ENCODE results near the gene TBCB.

The TBCB gene

DNA sequence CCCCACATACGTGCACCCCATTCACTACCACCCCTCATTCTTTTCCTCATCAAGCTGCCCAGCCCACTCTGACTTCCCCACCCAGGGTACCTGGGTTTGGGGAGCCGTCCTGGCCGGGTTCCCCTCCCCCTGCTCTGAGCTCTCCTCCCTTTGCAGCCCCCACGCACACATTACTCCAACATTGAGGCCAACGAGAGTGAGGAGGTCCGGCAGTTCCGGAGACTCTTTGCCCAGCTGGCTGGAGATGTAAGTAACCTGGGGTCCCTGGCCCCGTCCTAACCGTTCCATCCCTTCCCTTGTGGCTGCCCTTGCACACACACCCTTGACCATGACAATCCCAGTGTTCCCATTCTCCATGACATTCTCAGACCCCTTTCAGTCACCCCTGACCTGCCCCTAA, 27.2 kb downstream of the TBCB start:
- Histone ChIP-seq H3K4me3 (no peak overlapping the region), H3K4me2 (no peak overlapping the region), H3K36me3 (peaks cover 53% of the 10 kb centered on the region), H4K20me1 (peaks cover 23% of the 10 kb centered on the region), H3K27me3 (no peaks in the 10 kb centered on the region), H3K9me3 (no peaks in the 10 kb centered on the region), H3K9ac (no peak overlapping the region), H3K27ac (no peak overlapping the region), H3K4me1 (peaks cover 17% of the 10 kb centered on the region)
- TF ChIP-seq Cebpa-rat (IDR thresholded peaks at IDR 0.05), result no peak

DNA sequence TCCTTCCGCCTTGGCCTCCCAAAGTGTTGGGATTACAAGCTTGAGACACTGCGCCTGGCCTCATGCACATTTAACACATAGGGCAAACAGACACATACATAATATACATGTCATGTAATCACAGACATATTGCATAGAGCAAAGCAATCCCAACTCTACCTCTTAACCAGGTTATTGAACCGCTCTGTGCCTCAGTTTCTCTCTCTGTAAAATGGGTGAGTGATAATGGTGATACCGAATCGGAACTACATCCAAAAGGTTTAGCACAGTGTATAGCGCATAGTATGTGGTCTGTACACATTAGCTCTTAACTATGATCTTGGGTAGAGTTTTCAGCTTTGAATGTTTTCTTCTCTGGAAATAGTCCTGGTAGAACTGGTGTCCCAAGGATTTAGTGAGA, 29.4 kb downstream of the TBCB start:
- Histone ChIP-seq H3K4me1 (peaks cover 8% of the 10 kb centered on the region), H3K4me3 (no peak overlapping the region), H3K36me3 (peaks cover 75% of the 10 kb centered on the region), H3K9me3 (no peaks in the 10 kb centered on the region), H3K27me3 (no peaks in the 10 kb centered on the region), H4K20me1 (peaks cover 28% of the 10 kb centered on the region), H3K4me2 (no peak overlapping the region), H3K27ac (no peak overlapping the region), H3K9ac (no peak overlapping the region)
- TF ChIP-seq Cebpa-rat (IDR thresholded peaks at IDR 0.05), result no peak

DNA sequence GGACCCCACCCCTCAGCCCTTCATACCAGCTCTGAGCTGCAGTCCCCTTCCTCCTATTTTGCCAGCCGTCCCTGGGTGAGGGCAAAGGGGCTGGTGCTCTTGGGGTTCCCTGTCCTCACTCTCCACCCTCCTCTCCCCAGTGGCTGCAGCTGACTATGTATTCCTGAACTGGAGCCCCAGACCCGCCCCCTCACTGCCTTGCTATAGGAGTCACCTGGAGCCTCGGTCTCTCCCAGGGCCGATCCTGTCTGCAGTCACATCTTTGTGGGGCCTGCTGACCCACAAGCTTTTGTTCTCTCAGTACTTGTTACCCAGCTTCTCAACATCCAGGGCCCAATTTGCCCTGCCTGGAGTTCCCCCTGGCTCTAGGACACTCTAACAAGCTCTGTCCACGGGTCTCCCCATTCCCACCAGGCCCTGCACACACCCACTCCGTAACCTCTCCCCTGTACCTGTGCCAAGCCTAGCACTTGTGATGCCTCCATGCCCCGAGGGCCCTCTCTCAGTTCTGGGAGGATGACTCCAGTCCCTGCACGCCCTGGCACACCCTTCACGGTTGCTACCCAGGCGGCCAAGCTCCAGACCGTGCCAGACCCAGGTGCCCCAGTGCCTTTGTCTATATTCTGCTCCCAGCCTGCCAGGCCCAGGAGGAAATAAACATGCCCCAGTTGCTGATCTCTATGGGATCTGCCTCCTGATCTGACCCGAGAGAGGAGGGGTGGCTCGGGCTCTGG, 34.6 kb downstream of the TBCB start:
- Histone ChIP-seq H3K27ac (no peak overlapping the region), H3K9me3 (no peaks in the 10 kb centered on the region), H3K9ac (no peak overlapping the region), H3K4me3 (no peak overlapping the region), H3K4me2 (no peak overlapping the region), H3K36me3 (peaks cover 88% of the 10 kb centered on the region), H3K4me1 (no peaks in the 10 kb centered on the region), H3K27me3 (no peaks in the 10 kb centered on the region), H4K20me1 (peaks cover 13% of the 10 kb centered on the region; the same call in 1 of the 2 replicates)
- no peak for TF ChIP-seq Cebpa-rat (IDR thresholded peaks at IDR 0.05)

DNA sequence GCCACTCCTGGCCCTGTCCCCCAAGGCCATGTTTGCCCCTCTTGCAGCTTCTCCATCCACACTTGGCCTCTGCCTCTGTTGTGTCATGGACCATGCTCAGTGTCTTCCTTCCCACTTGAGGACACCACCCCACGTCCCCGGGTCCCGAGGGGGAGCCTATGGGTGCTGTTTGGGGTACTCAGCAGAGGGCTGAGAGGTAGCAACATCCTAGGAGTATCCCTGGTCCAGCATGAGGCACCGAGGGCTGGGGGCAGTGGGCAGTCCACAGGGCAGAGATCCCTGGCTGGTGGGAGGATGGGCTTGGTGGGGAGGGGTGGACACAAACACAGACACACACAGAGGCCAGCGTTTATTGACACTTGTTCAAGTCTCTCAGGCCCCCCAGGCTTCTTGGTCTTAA, 35.3 kb downstream of the TBCB start:
- H3K36me3 ChIP-seq, result peaks cover 80% of the 10 kb centered on the region
- H3K4me1 ChIP-seq, result no peaks in the 10 kb centered on the region
- H3K4me3 ChIP-seq, result no peak overlapping the region
- H4K20me1 ChIP-seq, result peaks cover 13% of the 10 kb centered on the region; the same call in 1 of the 2 replicates
- no peaks in the 10 kb centered on the region for H3K27me3 ChIP-seq
- no peak for TF ChIP-seq Cebpa-rat (IDR thresholded peaks at IDR 0.05)
- no peaks in the 10 kb centered on the region for H3K9me3 ChIP-seq
- no peak overlapping the region for H3K27ac ChIP-seq
- H3K4me2 ChIP-seq, result no peak overlapping the region
- no peak overlapping the region for H3K9ac ChIP-seq

DNA sequence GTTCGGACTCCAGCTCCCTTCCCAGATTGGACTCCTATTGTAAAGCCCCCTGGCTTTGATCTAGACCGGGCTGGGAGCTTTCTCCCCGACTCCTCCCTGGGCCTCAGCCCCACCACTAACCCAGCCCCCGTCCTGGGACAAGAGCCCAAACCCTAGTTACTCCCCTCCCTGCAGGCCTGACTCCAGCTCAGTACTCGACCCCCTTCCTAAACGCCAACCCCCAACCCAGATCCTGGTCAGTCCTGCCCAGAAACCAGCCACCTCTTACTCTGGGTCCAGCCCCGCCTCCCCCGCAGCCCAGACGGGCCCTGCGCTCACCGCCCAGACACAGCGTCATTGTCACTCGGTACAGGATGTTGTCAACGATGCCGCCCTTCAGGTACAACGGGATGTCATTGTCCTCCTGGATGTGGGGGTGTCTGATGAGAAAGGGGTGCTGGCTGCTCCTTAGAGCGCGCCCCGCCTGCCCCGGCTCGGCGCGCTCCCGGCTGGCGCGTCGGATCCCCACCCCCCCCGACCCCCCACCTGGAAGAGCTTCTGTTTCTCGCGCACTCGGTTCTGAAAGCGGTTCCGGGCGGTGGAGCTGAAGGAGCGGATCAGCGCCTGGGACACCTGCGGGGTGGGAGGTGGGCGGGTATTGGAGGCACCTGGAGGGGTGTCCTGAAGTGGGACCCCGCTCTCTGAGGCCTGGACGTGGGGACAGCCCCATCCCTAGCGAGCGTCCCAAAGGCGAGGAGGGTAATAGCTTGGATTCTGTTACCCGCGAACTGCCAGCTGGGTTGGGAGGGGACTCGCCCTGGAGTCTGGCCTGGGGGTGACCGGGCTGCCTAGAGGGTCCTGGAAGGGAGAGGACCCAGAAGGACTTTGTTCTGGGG, 36.1 kb downstream of the TBCB start:
- Histone ChIP-seq H3K4me2 (no peak overlapping the region), H3K27me3 (no peaks in the 10 kb centered on the region), H3K36me3 (peaks cover 72% of the 10 kb centered on the region), H3K9ac (no peak overlapping the region), H3K4me1 (no peaks in the 10 kb centered on the region), H4K20me1 (peaks cover 13% of the 10 kb centered on the region; the same call in 1 of the 2 replicates), H3K4me3 (no peak overlapping the region), H3K9me3 (no peaks in the 10 kb centered on the region), H3K27ac (no peak overlapping the region)
- no peak for TF ChIP-seq Cebpa-rat (IDR thresholded peaks at IDR 0.05)

DNA sequence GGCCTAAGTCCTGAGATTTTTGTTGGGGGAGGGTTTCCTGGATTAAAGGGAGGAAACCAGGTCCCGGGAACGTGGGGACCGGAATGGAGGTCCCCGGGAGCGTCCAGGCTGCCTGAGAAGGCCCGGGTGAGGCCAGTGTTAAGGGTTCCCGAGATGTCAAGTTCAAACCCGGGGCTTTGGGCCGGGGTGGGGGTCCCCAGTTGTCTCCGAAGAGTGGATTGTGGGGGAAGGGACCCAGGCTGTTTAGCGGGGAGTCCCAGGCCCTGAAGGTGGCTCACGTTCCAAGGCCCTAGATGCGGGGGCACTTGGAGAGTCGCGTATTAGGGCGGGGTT, 36.7 kb downstream of the TBCB start:
- no peaks in the 10 kb centered on the region for H3K9me3 ChIP-seq
- H3K4me1 ChIP-seq, result no peaks in the 10 kb centered on the region
- no peak overlapping the region for H3K4me3 ChIP-seq
- no peak overlapping the region for H3K27ac ChIP-seq
- H4K20me1 ChIP-seq, result peaks cover 13% of the 10 kb centered on the region; the same call in 1 of the 2 replicates
- no peak for TF ChIP-seq Cebpa-rat (IDR thresholded peaks at IDR 0.05)
- peaks cover 66% of the 10 kb centered on the region for H3K36me3 ChIP-seq
- no peak overlapping the region for H3K9ac ChIP-seq
- no peak overlapping the region for H3K4me2 ChIP-seq
- H3K27me3 ChIP-seq, result no peaks in the 10 kb centered on the region

DNA sequence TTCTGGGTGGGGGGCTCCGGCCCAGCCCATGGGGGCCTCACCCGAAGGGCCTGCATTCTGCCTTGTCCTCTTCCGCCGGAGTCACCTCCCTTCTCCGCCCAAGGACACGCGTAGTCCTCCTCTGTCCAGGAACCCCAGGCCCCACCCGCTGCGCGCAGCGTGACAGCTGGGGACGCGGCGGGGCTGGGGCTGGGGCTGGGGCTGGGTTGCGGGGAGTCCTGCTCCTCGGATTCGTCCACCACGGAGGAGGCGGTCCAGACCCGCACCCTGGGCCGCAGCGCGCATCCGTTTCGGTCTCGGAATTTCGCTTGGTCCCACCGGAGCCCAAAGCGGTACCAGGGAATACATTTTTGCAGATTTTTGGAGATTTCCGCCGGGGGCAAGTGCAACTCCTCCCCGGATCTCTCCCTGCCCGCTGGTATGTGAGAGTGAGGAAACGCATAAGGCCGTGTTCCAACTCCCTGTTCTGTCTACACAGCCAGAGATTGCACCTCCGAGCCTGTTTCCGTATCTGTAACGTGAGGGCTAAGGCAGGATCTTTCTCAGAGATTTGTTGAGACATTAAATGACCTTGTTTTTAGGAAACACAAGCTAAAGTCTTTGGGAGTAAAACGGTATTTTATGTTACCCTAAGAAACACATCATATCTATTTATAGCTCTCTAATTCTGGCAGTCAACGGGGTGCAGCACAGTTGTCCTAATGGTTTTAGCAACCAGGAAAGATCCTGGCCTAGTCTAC, 37.3 kb downstream of the TBCB start, which contains the start of gene COX7A1:
TSS of gene COX7A1 (minus strand) at position 96 of the 740 bp plus-strand sequence. CDS start at position 56, 40 bp downstream.
- H4K20me1 ChIP-seq, result peaks cover 13% of the 10 kb centered on the region; the same call in 1 of the 2 replicates
- no peaks in the 10 kb centered on the region for H3K9me3 ChIP-seq
- H3K4me3 ChIP-seq, result no peak within 1 kb of the TSS
- no peaks in the 10 kb centered on the region for H3K4me1 ChIP-seq
- no peak for TF ChIP-seq Cebpa-rat (IDR thresholded peaks at IDR 0.05)
- H3K4me2 ChIP-seq, result no peak within 1 kb of the TSS
- H3K9ac ChIP-seq, result no peak within 1 kb of the TSS
- H3K27me3 ChIP-seq, result no peaks in the 10 kb centered on the region
- no peak within 1 kb of the TSS for H3K27ac ChIP-seq
- peaks cover 61% of the 10 kb centered on the region for H3K36me3 ChIP-seq

DNA sequence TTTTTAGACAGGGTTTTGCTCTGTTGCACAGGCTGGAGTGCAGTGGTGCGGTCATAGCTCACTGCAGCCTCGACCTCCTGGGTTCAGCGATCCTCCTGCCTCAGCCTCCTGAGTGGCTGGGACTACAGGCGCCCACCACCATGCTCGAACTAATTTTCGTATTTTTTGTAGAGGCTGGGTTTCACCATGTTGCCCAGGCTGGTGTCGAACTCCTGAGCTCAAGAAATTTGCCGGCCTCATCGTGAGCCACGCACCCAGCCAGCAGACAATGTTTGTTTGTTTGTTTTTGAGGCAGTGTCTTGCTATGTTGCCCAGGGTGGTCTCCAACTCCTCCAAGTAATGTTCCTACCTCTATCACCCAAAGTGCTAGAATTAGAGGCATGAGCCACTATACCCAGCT, 37.9 kb downstream of the TBCB start:
- H4K20me1 ChIP-seq, result peaks cover 13% of the 10 kb centered on the region; the same call in 1 of the 2 replicates
- no peaks in the 10 kb centered on the region for H3K4me1 ChIP-seq
- H3K27ac ChIP-seq, result no peak overlapping the region
- H3K9ac ChIP-seq, result no peak overlapping the region
- H3K27me3 ChIP-seq, result no peaks in the 10 kb centered on the region
- peaks cover 55% of the 10 kb centered on the region for H3K36me3 ChIP-seq
- H3K4me3 ChIP-seq, result no peak overlapping the region
- H3K4me2 ChIP-seq, result no peak overlapping the region
- no peaks in the 10 kb centered on the region for H3K9me3 ChIP-seq
- TF ChIP-seq Cebpa-rat (IDR thresholded peaks at IDR 0.05), result no peak

DNA sequence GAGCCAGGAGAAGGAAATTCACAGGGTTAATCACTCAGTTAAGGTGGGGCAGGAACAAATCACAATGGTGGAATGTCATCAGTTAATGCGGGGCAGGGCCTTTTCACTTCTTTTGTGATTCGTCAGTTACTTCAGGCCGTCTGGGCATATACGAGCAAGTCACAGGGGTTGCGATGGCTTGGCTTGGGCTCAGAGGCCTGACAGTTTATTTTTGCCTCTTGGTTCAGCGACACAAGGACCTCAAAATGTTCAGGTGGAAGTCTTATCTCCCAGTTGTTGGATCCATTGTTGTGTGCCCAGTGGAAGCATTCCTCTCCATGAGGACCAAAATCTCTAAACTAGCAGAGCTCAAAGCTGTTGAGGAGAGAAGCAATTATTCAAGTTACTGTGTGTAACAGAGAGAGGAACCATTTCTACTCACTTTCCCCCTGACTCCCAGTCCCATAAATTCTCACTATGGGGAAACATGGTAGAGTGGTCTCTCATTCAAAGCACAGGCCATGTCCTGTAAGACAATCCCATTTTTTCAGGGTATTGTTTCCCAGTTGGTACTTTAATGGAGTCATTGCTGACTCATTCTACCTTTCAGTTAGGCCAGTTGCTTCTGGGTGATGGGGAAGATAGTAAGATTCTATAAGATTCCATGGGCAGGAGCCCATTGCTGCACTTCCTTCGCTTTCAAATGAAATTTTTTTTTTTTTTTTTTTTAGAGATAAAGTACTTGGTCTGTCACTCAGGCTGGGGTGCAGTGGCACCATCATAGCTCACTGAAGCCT, 45.7 kb downstream of the TBCB start:
- H3K9me3 ChIP-seq, result no peaks in the 10 kb centered on the region
- no peaks in the 10 kb centered on the region for H3K4me1 ChIP-seq
- no peak overlapping the region for H3K9ac ChIP-seq
- TF ChIP-seq Cebpa-rat (IDR thresholded peaks at IDR 0.05), result no peak
- no peak overlapping the region for H3K27ac ChIP-seq
- peaks cover 39% of the 10 kb centered on the region for H3K36me3 ChIP-seq
- H4K20me1 ChIP-seq, result no peaks in the 10 kb centered on the region
- no peak overlapping the region for H3K4me2 ChIP-seq
- H3K27me3 ChIP-seq, result no peaks in the 10 kb centered on the region
- no peak overlapping the region for H3K4me3 ChIP-seq
